Pancreas (tissue), 10 donors: Measurements from ENCODE around the gene LRMDA. TPM values are rescaled to one million over a fixed set of nuclear protein-coding genes. Genes with fewer than 3 reads are reported as not detected.

Source experiments
- ATAC-seq, 4 donors: fragments of 200-7000 bp; cut with Tn5 transposase; one replicate each; pipeline versions ENCODE4 v1.8.0 to v1.9.1; 2020; ENCODE audit warnings: mild to moderate bottlenecking in 4 of 4, moderate library complexity in 4 of 4
- DNase-seq, 6 donors: peaks; one replicate each; pipeline ENCODE4 v3.0.0-alpha.2; 2020
- FAIRE-seq: peaks from 2 replicates; lab custom pipeline; 2012; peaks lifted over from hg19 to GRCh38; lab: Jason Lieb, UNC
- H3K27ac ChIP-seq, 4 donors: fragments of 200-600 bp; sonication (generic); 1 replicate in 3 of 4; 2 replicates in 1 of 4; pipeline versions ENCODE4 v1.5.0 to v1.8.0; 2020
- H3K27me3 ChIP-seq, 4 donors: fragments of 200-600 bp; one replicate each; pipeline ENCODE4 v1.8.0; 2021
- H3K36me3 ChIP-seq, 3 donors: fragments of 200-600 bp; sonication (generic) in 1 of 3; one replicate each; pipeline versions ENCODE4 v1.5.0 to v1.8.0; 2020 to 2021
- H3K4me1 ChIP-seq, 3 donors: fragments of 200-600 bp; one replicate each; pipeline ENCODE4 v1.8.0; 2021
- H3K4me3 ChIP-seq, 4 donors: fragments of 200-600 bp; sonication (generic) in 2 of 4; one replicate each; pipeline versions ENCODE4 v1.5.0 to v1.8.0; 2020 to 2021
- H3K9me3 ChIP-seq, 4 donors: fragments of 200-600 bp; one replicate each; pipeline ENCODE4 v1.8.0; 2021
- CTCF ChIP-seq, 4 donors: fragments of 200-600 bp; sonication (generic) in 3 of 4; IDR thresholded peaks; one replicate each; pipeline versions ENCODE4 v1.5.0 to v1.8.0; 2021; ENCODE audit warnings: antibody characterized with exemption in 4 of 4
- WGBS, 2 donors: extraction: QIAGEN DNeasy Blood & Tissue Kit; methylation state at CpG; one replicate each; pipeline ENCODE4 v1.1.7; 2013; 5-methylcytosine and 5-hydroxymethylcytosine counted together
- intact Hi-C, 3 donors: fragments of 100-400 bp; cut with DNase I; formaldehyde crosslinking; loops; one replicate each; pipeline versions ENCODE4 v1.11.1 to v1.14.2; 2022
- polyA plus RNA-seq, 2 donors: library from polyadenylated mRNA; stranded (reverse); fragments of 200-250 nt; gene quantifications; one replicate each; pipeline ENCODE4 v1.2.3, GENCODE V29; 2013
- total RNA-seq, 6 donors: library from RNA; stranded (reverse); fragmentation: NEBNext Ultra II Directional in 4 of 6; extraction: Animal tissue kit (Norgen Biotek cat#: 25700) in 4 of 6; gene quantifications; one replicate each; pipeline versions ENCODE4 v1.2.1 to v1.2.4, GENCODE V29; 2021 to 2023
- donor health status: healthy with polysubstance abuse.
- donor health status: DM: no; HTN: no; CAD: no; lungs with moderate emphysema.
- donor health status: DM: no; HTN: no; CAD: no.
- donor health status: control.
- donor health status: control.
- donor health status: Bipolar disorder and iron deficiency.
- donor health status: DM: yes; HTN: yes; CAD: no.
- donor health status: DM: no; HTN: no; CAD: no.
- donor health status: DM: no; HTN: no; CAD: no.
- donor health status: DM: yes; HTN: yes; CAD: no.

LRMDA gene
- total and polyA plus RNA-seq, 8 donors: 4.6 to 21.2 (median 13.4) TPM

- no peaks in the 10 kb centered on the region for H3K27me3 ChIP-seq
- WGBS, 2 donors: 90 to 95% methylated on average over 1 of the region's 1 CpG
- intact Hi-C loops: no loop called here
- H3K4me1 ChIP-seq: peaks cover 0 to 12% (median 5%) of the 10 kb centered on the region in 3 donors
- TF ChIP-seq CTCF (IDR thresholded peaks at IDR 0.05): no peak
- H3K36me3 ChIP-seq: no peaks in the 10 kb centered on the region
- peak in 1 of 4 donors; percentile 22 for ATAC-seq
- no peak for FAIRE-seq
- DNase-seq: no peak
- no peak overlapping the region for H3K27ac ChIP-seq
- no peak overlapping the region for H3K4me3 ChIP-seq
- H3K9me3 ChIP-seq: no peaks in the 10 kb centered on the region
Measured at GRCh38 chr10:76285012-76285411, 853.6 kb downstream of the LRMDA start.

DNA sequence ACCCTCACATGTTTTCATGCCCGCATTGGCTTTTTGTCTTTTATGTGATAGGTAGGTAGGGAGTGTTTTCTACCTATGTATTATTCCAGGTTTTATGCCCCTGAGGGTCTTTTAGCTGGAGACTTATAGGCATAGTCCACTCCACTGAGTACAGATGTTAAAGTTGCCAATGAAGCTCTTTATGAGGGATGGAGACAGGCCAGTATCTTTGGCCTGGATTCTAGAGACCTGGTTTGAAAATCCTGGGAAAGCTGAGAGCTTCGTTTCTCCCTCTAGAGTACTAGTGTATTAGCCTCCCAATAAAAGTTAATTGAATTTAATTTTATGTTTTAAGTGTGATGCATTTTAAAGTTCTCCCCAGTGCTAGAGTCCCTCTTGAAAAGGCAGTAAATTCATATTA is 854.1 kb downstream of the LRMDA start:
- H3K9me3 ChIP-seq: no peaks in the 10 kb centered on the region
- DNase-seq (no peak), ATAC-seq (no peak), FAIRE-seq (no peak)
- no peak overlapping the region for H3K4me3 ChIP-seq
- intact Hi-C loops: no loop called here
- H3K36me3 ChIP-seq: no peaks in the 10 kb centered on the region
- WGBS, 2 donors: 93 to 96% methylated on average over 2 of the region's 2 CpGs
- TF ChIP-seq CTCF (IDR thresholded peaks at IDR 0.05): no peak
- peaks cover 0 to 12% (median 5%) of the 10 kb centered on the region in 3 donors for H3K4me1 ChIP-seq
- H3K27me3 ChIP-seq: no peaks in the 10 kb centered on the region
- no peak overlapping the region for H3K27ac ChIP-seq

- Histone ChIP-seq H3K27me3 (no peaks in the 10 kb centered on the region), H3K27ac (no peak overlapping the region), H3K4me3 (no peak overlapping the region), H3K9me3 (no peaks in the 10 kb centered on the region), H3K4me1 (peaks cover 0 to 12% (median 5%) of the 10 kb centered on the region in 3 donors), H3K36me3 (no peaks in the 10 kb centered on the region)
- no peak for FAIRE-seq
- DNase-seq: no peak
- no peak for TF ChIP-seq CTCF (IDR thresholded peaks at IDR 0.05)
- intact Hi-C loops: no loop called here
- 0 to 70% methylated on average over 1 of the region's 1 CpG for WGBS, 2 donors
- ATAC-seq: no peak
Measured at GRCh38 chr10:76286536-76286935, 855.1 kb downstream of the LRMDA start.

DNA sequence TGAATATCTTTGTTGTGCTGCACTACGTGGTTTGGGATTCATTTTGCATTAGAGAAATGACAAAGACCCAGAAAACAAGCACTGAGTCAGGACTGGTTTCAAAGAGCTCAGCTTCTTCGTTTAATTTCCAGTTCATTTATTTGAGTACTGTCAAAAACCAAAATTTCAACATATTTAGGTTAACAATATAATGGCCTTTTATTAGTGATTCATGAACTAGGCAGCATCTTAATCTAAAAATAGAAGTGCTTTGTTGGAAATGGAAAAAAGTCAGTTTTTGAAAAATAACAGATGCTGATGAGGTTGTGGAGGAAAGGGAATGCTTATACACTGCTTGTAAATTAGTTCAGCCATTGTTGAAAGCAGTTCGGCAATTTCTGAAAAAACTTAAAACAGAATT is 856.4 kb downstream of the LRMDA start:
- H3K27me3 ChIP-seq: no peaks in the 10 kb centered on the region
- no peaks in the 10 kb centered on the region for H3K36me3 ChIP-seq
- FAIRE-seq (no peak), ATAC-seq (peak in 1 of 4 donors; percentile 31), DNase-seq (no peak)
- WGBS, 2 donors: 83 to 87% methylated on average over 3 of the region's 3 CpGs
- no peak overlapping the region for H3K27ac ChIP-seq
- TF ChIP-seq CTCF (IDR thresholded peaks at IDR 0.05): no peak
- H3K9me3 ChIP-seq: no peaks in the 10 kb centered on the region
- intact Hi-C loops: no loop called here
- no peaks in the 10 kb centered on the region for H3K4me1 ChIP-seq
- H3K4me3 ChIP-seq: no peak overlapping the region

DNA sequence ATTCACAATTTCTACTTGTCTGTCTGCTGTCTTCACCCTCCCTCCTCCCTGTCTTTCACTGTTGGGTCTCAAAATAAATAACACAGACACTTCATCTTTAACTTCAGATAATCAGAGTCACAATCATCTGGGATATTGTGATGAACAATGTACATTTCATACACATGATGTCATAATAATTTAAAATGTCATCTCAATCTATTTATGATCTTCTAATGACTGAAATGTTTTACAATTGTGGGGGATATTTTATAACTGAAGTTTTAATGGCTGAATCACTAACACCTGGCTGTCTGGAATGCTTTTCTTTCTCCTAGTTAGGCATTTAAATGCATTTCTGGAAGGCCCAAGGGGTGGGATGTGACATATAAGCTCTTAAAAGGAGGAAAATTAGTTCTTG is 859.8 kb downstream of the LRMDA start:
- intact Hi-C loops: no loop called here
- no peak for FAIRE-seq

More for the DNA sequence above, 859.8 kb downstream of the LRMDA start:
- no peak for TF ChIP-seq CTCF (IDR thresholded peaks at IDR 0.05)
- Histone ChIP-seq H3K4me3 (no peak overlapping the region), H3K27me3 (no peaks in the 10 kb centered on the region), H3K36me3 (no peaks in the 10 kb centered on the region), H3K4me1 (peaks cover 0 to 4% (median 0%) of the 10 kb centered on the region in 3 donors), H3K9me3 (no peaks in the 10 kb centered on the region), H3K27ac (no peak overlapping the region)
- DNase-seq: no peak
- no peak for ATAC-seq
